Glomerular endothelial cell (primary cell): Measurements from ENCODE around the gene RAD51B. TPM values are rescaled to one million over a fixed set of nuclear protein-coding genes. Genes with fewer than 3 reads are reported as not detected.
A peak's percentile ranks its signal among the peaks of the same experiment; 100 is the strongest.

ENCODE experiments used
- DNase-seq: peaks from one replicate; pipeline ENCODE4 v3.0.0-alpha.2; 2011; ENCODE audit warnings: low read depth, low spot score; ENCODE audit errors: extremely low read depth
- total RNA-seq: library from RNA; depleted of rRNA; stranded (reverse); fragments of >200 nt; gene quantifications from 2 replicates; pipeline ENCODE4 v1.2.3, GENCODE V29; 2015

The RAD51B gene
- total RNA-seq, 1 donor from 2014 or later: 9.7 TPM

DNA sequence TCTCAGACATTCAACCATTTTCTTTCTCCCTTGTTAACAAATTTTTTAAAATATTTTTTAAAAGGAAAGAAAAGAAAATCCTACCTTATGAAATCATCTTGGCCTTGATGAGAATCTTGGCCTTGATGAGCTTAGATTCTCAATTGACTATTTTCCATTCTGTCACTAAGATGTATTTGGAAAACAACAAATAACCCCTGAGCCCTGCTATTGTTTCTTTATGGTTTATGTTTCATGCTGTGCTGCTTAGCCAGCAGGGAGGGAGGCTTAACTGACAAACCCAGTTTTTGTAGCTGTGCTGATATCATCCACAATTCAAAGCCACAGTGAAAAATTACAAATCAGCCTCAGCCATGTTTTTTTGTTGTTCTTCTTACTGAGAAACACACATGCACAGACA, 404.1 kb downstream of the RAD51B start:
- DNase-seq: no peak

GRCh38 chr14:68225321-68225720, 405.7 kb downstream of the RAD51B start:
- DNase-seq: no peak

DNA sequence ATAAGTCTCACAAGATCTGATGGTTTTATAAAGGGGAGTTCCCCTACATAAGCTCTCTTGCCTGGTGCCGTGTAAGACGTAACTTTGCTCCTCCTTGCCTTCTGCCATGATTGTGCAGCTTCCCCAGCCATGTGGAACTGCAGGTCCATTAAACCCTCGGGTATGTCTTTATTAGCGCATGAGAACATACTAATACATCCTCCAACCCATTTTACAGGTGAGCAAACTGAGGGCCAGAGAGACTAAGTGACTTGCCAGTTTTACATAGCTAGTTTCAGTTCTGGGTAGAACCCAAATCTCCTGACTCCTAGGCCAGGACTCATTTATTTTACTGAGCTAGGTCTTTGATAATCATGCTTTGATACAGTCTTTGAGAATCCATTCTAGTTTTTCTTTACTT, 406.9 kb downstream of the RAD51B start:
- no peak for DNase-seq

GRCh38 chr14:68228656-68229055, 409.1 kb downstream of the RAD51B start:
- no peak for DNase-seq

- DNase-seq: no peak
Measured at GRCh38 chr14:68229423-68230100, 410.0 kb downstream of the RAD51B start.

- no peak for DNase-seq
Measured at GRCh38 chr14:68230202-68230949, 410.8 kb downstream of the RAD51B start.

- no peak for DNase-seq
Measured at GRCh38 chr14:68230950-68231717, 411.6 kb downstream of the RAD51B start.

DNA sequence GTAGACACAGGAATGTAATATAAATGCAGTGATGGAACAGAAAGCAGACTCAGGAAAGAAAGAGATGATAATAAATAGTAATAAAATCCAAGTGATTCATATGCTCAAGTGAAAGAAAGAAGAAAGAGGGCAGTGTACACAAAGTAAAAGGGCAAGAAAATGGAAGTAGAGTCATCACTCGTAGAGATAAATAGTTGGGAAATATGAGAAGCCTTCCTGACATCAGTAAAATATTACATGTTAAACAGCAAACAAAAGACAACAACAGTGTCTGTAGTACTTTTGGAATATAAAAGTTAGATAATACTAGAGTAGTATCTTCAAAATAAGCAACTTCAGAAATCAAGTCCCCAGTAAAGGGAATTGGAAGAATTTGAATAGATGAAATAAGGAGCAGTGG, 412.3 kb downstream of the RAD51B start:
- no peak for DNase-seq

DNA sequence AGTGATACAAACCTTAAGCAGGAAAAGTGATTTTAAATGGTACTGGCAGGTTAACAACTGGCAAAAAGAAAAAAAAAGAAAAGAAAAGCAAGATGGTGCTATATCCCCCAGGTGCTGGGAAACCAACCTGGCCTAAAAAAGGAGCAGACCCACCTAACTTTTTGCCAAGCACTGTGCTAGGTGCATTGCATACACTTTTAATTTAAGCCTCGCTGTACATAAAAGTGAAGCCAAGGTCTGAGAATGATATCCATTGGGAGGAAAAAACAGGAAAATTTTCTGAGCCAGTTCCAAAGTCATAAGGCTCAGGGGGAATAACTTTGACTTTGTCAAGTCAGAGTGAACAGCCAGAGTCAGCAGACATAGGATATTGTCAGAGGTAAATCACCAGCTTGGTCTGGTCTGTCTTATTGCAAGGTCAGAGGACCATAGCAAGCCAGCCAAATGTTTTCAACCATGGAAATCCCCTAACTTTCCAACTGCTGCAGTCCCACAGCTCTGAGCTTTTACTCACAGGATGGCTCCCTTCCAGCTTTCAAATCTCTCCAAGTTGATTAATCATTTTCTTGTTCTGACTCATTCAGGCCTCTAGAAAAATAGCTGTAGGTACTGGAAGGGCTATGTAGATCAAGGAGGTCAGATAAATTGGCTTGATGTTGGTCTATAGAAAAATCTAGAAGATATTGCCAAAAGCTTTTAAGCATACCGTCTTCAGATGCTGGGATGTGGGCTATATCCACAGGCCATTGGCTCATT, 412.9 kb downstream of the RAD51B start:
- peak; percentile 98 for DNase-seq

DNA sequence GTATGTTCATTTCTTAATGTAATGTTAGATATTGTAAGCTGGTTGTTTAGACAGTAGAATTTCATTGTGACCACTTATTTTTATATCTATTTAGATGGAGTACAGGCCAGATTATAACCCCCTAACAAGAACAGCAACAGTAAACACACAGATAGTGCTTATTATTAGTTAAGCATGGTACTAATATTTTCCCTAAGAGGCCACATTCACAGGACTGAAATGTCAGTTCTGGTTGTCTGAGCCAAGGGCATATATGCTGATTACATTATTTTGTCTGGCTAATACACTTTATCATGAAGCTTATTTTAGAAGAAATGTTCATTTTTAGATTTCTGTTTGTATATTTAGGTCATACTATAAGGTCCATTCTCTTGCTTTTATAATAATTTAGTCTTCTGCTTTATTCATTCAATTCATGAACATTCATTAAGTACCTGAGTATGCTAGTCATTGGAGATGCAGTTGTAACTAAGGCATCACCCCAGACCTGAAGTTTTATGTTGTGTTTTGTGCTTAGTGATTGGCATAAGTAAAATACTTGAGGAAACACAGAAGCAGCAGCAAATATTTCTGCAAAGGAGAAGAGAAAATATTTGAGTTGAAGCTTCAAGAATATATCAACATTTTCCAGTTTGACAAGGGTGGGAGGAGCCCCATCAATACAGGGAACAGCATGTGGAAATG, 413.7 kb downstream of the RAD51B start:
- DNase-seq: no peak

GRCh38 chr14:68234101-68234905, 414.7 kb downstream of the RAD51B start:
- DNase-seq: no peak

- no peak for DNase-seq
Measured at GRCh38 chr14:68235011-68235410, 415.4 kb downstream of the RAD51B start.

- DNase-seq: no peak
Measured at GRCh38 chr14:68236582-68237458, 417.2 kb downstream of the RAD51B start.

DNA sequence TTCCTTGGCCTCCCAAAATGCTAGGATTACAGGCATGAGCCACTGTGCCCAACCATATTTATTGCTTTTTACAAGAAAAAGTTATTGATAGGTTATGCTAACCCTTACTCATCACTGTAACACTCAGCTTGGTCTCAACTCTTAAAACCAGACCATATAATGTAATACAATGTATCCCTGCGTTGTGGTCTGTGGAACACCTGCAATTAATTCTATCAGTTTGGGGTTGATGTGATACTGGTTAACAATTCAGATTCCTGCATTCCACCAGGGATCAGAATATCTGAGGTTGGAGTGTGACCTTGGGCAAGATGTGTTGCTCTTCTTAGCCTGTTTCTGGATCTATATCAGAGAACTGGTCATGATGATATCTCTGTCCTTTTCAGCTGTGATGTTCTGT, 419.0 kb downstream of the RAD51B start:
- no peak for DNase-seq

DNA sequence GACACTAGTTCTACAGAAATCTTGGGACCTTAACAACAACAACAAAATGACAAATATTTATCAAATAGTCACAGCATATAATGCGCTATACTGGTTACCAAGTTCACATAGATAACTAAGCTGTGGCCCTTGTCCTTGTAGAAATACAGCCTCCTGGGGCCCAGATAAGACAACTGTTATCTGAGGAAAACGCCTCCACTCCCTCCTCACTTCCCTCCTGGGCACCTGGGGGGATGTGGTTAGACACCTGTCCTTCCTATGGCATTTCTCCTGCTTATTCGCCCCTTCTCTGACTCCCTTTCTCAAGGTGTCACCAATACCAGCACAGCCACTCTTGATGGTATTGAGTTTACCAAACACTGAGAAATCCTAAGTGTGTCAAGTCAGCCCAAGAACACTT, 419.4 kb downstream of the RAD51B start:
- no peak for DNase-seq

- no peak for DNase-seq
Measured at GRCh38 chr14:68239988-68240771, 420.6 kb downstream of the RAD51B start.

DNA sequence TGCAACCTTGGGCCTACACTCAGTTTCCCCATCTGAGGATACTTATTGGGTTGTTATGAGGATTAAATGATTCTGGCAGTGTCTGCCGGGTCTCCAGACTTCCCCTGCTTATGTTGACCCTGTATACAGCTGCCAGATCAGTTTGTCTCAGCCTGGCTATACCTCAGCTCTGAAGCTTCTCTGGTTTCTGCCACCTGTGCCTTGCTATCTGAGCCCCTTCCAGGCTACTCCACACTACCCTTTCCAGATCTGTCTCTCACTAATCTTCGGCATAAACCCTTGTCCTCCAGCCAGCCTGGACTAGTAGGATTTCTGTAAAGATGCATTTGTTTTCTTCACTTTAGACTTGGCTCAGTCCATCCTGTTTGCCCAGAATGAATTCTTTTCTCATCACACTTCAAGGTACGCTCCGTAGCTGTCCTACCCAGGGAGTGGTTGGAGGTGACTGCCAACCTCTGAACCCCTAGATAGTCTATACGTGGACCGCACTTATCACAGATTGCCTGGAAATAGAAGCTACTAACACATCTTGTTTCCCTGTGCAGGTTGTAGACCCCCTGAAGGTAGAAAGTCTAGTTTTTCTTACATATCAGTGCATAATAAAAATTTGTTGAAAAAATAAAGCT, 422.4 kb downstream of the RAD51B start:
- no peak for DNase-seq
